ENCODE results near the gene ZNF287. TPM values are rescaled to one million over a fixed set of nuclear protein-coding genes. Genes with fewer than 3 reads are reported as not detected.

The ZNF287 gene
- total RNA-seq, 4 donors from 2014 or later = 5.0 to 12.0 (median 7.1) TPM

- no peak for DNase-seq (ENCODE audit: extremely low spot score)
- intact Hi-C loops (cut with DNase I) = no loop called here
- Histone ChIP-seq H3K27me3 (no peaks in the 10 kb centered on the region), H3K27ac (replicated peaks in 1 of 4) (no peak overlapping the region), H3K4me1 (peaks cover 3 to 7% (median 7%) of the 10 kb centered on the region in 4 donors), H3K36me3 (no peaks in the 10 kb centered on the region), H3K4me3 (no peak overlapping the region), H3K9me3 (no peaks in the 10 kb centered on the region)
- TF ChIP-seq, protein P1, sequence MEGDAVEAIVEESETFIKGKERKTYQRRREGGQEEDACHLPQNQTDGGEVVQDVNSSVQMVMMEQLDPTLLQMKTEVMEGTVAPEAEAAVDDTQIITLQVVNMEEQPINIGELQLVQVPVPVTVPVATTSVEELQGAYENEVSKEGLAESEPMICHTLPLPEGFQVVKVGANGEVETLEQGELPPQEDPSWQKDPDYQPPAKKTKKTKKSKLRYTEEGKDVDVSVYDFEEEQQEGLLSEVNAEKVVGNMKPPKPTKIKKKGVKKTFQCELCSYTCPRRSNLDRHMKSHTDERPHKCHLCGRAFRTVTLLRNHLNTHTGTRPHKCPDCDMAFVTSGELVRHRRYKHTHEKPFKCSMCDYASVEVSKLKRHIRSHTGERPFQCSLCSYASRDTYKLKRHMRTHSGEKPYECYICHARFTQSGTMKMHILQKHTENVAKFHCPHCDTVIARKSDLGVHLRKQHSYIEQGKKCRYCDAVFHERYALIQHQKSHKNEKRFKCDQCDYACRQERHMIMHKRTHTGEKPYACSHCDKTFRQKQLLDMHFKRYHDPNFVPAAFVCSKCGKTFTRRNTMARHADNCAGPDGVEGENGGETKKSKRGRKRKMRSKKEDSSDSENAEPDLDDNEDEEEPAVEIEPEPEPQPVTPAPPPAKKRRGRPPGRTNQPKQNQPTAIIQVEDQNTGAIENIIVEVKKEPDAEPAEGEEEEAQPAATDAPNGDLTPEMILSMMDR (IDR thresholded peaks at IDR 0.05) = no peak
- TF ChIP-seq POLR2A (IDR thresholded peaks at IDR 0.05; ENCODE audit: low read depth) (no peak), POLR2AphosphoS5 (IDR thresholded peaks at IDR 0.05) (no peak), EP300 (IDR thresholded peaks at IDR 0.05) (no peak)
- WGBS = 63% methylated on average over 2 of the region's 2 CpGs
Observed at GRCh38 chr17:16573466-16573865, 4.5 kb upstream of the ZNF287 start.

DNA sequence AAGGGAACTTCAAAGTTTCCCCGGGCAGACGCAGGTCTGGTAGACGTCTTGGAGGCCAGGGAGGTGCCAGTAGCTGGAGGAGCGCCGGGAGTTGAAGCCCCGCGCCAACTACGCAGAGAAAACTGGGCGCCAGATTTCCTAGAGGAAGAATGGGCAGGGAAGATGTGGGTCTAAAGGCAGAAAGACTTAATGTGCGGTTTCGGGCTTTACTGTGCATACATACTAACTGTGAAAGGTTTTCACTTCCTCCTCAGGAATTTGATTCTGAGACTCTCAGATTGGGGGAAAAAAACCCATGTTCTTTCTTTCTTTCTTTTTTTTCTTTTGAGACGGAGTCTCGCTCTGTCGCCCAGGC lies 331 bp upstream of the ZNF287 start:
- TF ChIP-seq, protein P1 (IDR thresholded peaks at IDR 0.05) = no peak
- no peak for TF ChIP-seq POLR2A (IDR thresholded peaks at IDR 0.05; ENCODE audit: low read depth)
- TF ChIP-seq POLR2AphosphoS5 (IDR thresholded peaks at IDR 0.05) = no peak
- no peak for TF ChIP-seq EP300 (IDR thresholded peaks at IDR 0.05)
- H3K27ac ChIP-seq (replicated peaks in 1 of 4) = peak overlapping the region in 2 of 4 donors; percentile 74 to 84
- WGBS = 17% methylated on average over 14 of the region's 14 CpGs

DNA sequence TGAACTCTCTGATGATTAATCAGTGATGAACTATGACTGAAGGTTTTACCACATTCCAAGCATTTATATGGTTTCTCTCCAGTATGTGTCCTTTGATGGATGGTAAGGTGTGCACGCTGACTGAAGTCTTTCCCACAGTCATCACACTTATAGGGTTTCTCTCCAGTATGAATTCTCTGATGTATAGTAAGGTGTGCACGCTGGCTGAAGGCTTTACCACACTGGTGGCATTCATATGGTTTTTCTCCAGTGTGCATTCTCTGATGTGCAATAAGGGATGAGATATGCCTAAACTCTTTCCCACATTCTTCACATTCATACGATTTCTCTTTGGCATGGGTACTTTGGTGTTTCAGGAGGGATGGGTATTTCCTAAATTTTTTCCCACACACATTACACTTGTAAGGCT lies 16.4 kb downstream of the ZNF287 start:
- 98% methylated on average over 3 of the region's 3 CpGs for WGBS
- no peaks in the 10 kb centered on the region for H3K27me3 ChIP-seq
- H3K4me1 ChIP-seq = no peaks in the 10 kb centered on the region
- TF ChIP-seq, protein P1 (IDR thresholded peaks at IDR 0.05) = no peak
- no peak for TF ChIP-seq POLR2A (IDR thresholded peaks at IDR 0.05; ENCODE audit: low read depth)
- no peak for TF ChIP-seq POLR2AphosphoS5 (IDR thresholded peaks at IDR 0.05)
- TF ChIP-seq EP300 (IDR thresholded peaks at IDR 0.05) = no peak
- intact Hi-C loops (cut with DNase I) = no loop called here
- H3K4me3 ChIP-seq = no peak overlapping the region
- DNase-seq (ENCODE audit: extremely low spot score) = no peak
- peaks cover 49 to 57% (median 56%) of the 10 kb centered on the region in 4 donors for H3K36me3 ChIP-seq
- peaks cover 20 to 97% (median 94%) of the 10 kb centered on the region in 4 donors for H3K9me3 ChIP-seq
- H3K27ac ChIP-seq (replicated peaks in 1 of 4) = no peak overlapping the region

More for the DNA sequence above, 331 bp upstream of the ZNF287 start:
- intact Hi-C loops (cut with DNase I) = no loop called here
- no peaks in the 10 kb centered on the region for H3K9me3 ChIP-seq
- H3K27me3 ChIP-seq = no peaks in the 10 kb centered on the region
- peaks cover 0 to 18% (median 10%) of the 10 kb centered on the region in 4 donors for H3K36me3 ChIP-seq
- H3K4me3 ChIP-seq = peak overlapping the region; percentile 75 to 91 (median 83)
- DNase-seq (ENCODE audit: extremely low spot score) = no peak
- H3K4me1 ChIP-seq = peaks cover 9 to 16% (median 14%) of the 10 kb centered on the region in 4 donors

DNA sequence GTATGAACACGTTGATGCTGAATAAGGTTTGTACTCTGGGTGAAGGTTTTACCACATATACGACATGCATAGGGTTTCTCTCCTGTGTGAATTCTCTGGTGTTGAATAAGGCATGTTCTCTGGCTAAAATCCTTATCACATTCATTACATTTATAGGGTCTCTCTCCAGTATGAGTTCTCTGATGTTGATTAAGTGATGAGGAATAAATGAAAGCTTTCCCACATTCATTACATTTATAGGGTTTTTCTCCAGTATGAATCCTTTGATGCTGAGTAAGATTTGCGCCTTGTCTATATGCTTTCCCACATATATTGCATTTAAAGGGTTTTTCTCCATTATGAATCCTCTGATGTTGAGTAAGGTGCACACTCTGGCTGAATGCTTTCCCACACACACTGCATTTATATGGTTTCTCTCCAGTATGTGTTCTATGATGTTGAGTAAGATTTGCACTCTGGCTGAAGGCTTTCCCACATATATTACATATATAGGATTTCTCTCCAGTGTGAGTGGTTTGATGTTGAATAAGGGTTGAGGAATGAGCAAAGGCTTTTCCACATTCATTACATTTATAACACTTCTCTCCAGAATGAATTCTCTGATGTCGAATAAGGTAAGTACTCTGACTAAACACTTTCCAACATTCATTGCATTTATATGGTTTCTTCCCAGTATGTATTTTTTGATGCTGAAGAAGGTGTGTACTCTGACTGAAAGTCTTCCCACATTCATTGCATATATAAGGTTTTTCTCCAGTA lies 16.9 kb downstream of the ZNF287 start:
- intact Hi-C loops (cut with DNase I) = no loop called here
- no peak for TF ChIP-seq POLR2AphosphoS5 (IDR thresholded peaks at IDR 0.05)
- TF ChIP-seq POLR2A (IDR thresholded peaks at IDR 0.05; ENCODE audit: low read depth) = no peak
- no peak for TF ChIP-seq EP300 (IDR thresholded peaks at IDR 0.05)
- TF ChIP-seq, protein P1 (IDR thresholded peaks at IDR 0.05) = no peak
- Histone ChIP-seq H3K9me3 (peaks cover 20 to 99% (median 94%) of the 10 kb centered on the region in 4 donors), H3K36me3 (peaks cover 43 to 51% (median 50%) of the 10 kb centered on the region in 4 donors), H3K4me1 (no peaks in the 10 kb centered on the region), H3K27ac (replicated peaks in 1 of 4) (no peak overlapping the region), H3K4me3 (no peak overlapping the region), H3K27me3 (no peaks in the 10 kb centered on the region)
- DNase-seq (ENCODE audit: extremely low spot score) = no peak
- WGBS = 98% methylated on average over 4 of the region's 4 CpGs

Data from esophagus muscularis mucosa (tissue), 4 donors.